H9 (cell line): ENCODE results near the gene ZBTB16. TPM values are rescaled to one million over a fixed set of nuclear protein-coding genes. Genes with fewer than 3 reads are reported as not detected.

Experiments used
- DNase-seq: peaks from one replicate; pipeline ENCODE4 v3.0.0-alpha.2; 2017
- H2AFZ ChIP-seq: one replicate; pipeline ENCODE4 v1.6.1; 2013; ENCODE audit warnings: mild to moderate bottlenecking, low read length, control low read depth, moderate library complexity
- H2AK5ac ChIP-seq: 2 replicates; pipeline ENCODE4 v1.6.1; 2013; ENCODE audit warnings: low read length, control low read depth, mixed read lengths; ENCODE audit not compliant: insufficient read length
- H2BK120ac ChIP-seq: one replicate; pipeline ENCODE4 v1.6.1; 2013; ENCODE audit warnings: low read depth, mild to moderate bottlenecking, low read length, control low read depth, inconsistent platforms; ENCODE audit not compliant: poor library complexity, severe bottlenecking
- H2BK12ac ChIP-seq: 2 replicates; pipeline ENCODE4 v1.6.1; 2013; ENCODE audit warnings: low read length, control low read depth, mixed read lengths, low read depth; ENCODE audit not compliant: insufficient read length
- H2BK15ac ChIP-seq: 2 replicates; pipeline ENCODE4 v1.6.1; 2013; ENCODE audit warnings: low read depth, low read length, control low read depth
- H2BK20ac ChIP-seq: one replicate; pipeline ENCODE4 v1.6.1; 2013; ENCODE audit warnings: low read depth, mild to moderate bottlenecking, low read length, control low read depth, inconsistent platforms; ENCODE audit not compliant: poor library complexity, severe bottlenecking
- H2BK5ac ChIP-seq: 2 replicates; pipeline ENCODE4 v1.6.1; 2013; ENCODE audit warnings: low read length, control low read depth, mixed read lengths; ENCODE audit not compliant: insufficient read length
- H3K14ac ChIP-seq: 2 replicates; pipeline ENCODE4 v1.6.1; 2013; ENCODE audit warnings: low read length, control low read depth; ENCODE audit not compliant: insufficient read depth
- H3K18ac ChIP-seq: 2 replicates; pipeline ENCODE4 v1.6.1; 2013; ENCODE audit warnings: low read depth, mild to moderate bottlenecking, mixed read lengths, low read length, control low read depth; ENCODE audit not compliant: insufficient read length
- H3K23ac ChIP-seq: 2 replicates; pipeline ENCODE4 v1.6.1; 2013; ENCODE audit warnings: low read length, control low read depth, mixed read lengths, low read depth; ENCODE audit not compliant: insufficient read length
- H3K23me2 ChIP-seq: 2 replicates; pipeline ENCODE4 v1.6.1; 2013; ENCODE audit warnings: low read depth, mild to moderate bottlenecking, mixed read lengths, low read length, control low read depth; ENCODE audit not compliant: insufficient read length, poor library complexity, severe bottlenecking
- H3K27ac ChIP-seq: 2 replicates; pipeline ENCODE4 v1.5.1; 2013; ENCODE audit warnings: low read length, control low read depth, mixed read lengths, low read depth; ENCODE audit not compliant: insufficient read length
- H3K27me3 ChIP-seq: 2 replicates; pipeline ENCODE4 v1.6.1; 2013; ENCODE audit warnings: low read length, control low read depth, inconsistent platforms; ENCODE audit not compliant: insufficient read depth
- H3K4ac ChIP-seq: 2 replicates; pipeline ENCODE4 v1.6.1; 2013; ENCODE audit warnings: low read depth, mild to moderate bottlenecking, control low read depth, inconsistent platforms, low read length, moderate library complexity
- H3K4me1 ChIP-seq: 2 replicates; pipeline ENCODE4 v1.6.1; 2013; ENCODE audit warnings: low read length, control low read depth, inconsistent platforms; ENCODE audit not compliant: insufficient read depth
- H3K4me2 ChIP-seq: 2 replicates; pipeline ENCODE4 v1.6.1; 2013; ENCODE audit warnings: low read length, control low read depth, mixed read lengths; ENCODE audit not compliant: insufficient read length, insufficient read depth
- H3K56ac ChIP-seq: 2 replicates; pipeline ENCODE4 v1.6.1; 2013; ENCODE audit warnings: low read depth, mild to moderate bottlenecking, mixed read lengths, low read length, control low read depth; ENCODE audit not compliant: insufficient read length
- H3K79me1 ChIP-seq: 2 replicates; pipeline ENCODE4 v1.6.1; 2013; ENCODE audit warnings: low read depth, mild to moderate bottlenecking, moderate library complexity, low read length, control low read depth, inconsistent platforms; ENCODE audit not compliant: insufficient read depth, poor library complexity, severe bottlenecking
- H3K79me2 ChIP-seq: 2 replicates; pipeline ENCODE4 v1.6.1; 2013; ENCODE audit warnings: low read length, control low read depth, inconsistent platforms; ENCODE audit not compliant: insufficient read depth
- H3K9ac ChIP-seq: 2 replicates; pipeline ENCODE4 v1.6.1; 2013; ENCODE audit warnings: low read length, control low read depth, mixed read lengths; ENCODE audit not compliant: insufficient read length; ENCODE audit errors: extremely low read depth
- H3K9me3 ChIP-seq: one replicate; pipeline ENCODE4 v1.6.1; 2013; ENCODE audit warnings: low read depth, low read length, inconsistent platforms; ENCODE audit not compliant: control insufficient read depth
- H3T11ph ChIP-seq: one replicate; pipeline ENCODE4 v1.6.1; 2013; ENCODE audit warnings: mild to moderate bottlenecking, low read length, control low read depth, inconsistent platforms
- H4K20me1 ChIP-seq: one replicate; pipeline ENCODE4 v1.6.1; 2013; ENCODE audit not compliant: control insufficient read depth, insufficient read length, insufficient read depth
- H4K5ac ChIP-seq: 2 replicates; pipeline ENCODE4 v1.6.1; 2013; ENCODE audit warnings: low read depth, mild to moderate bottlenecking, mixed read lengths, low read length, control low read depth; ENCODE audit not compliant: insufficient read length
- H4K8ac ChIP-seq: replicated peaks from 2 replicates; pipeline ENCODE4 v1.6.1; 2013; ENCODE audit warnings: low read length, control low read depth, mixed read lengths, low read depth; ENCODE audit not compliant: insufficient read length
- H4K91ac ChIP-seq: 2 replicates; pipeline ENCODE4 v1.6.1; 2013; ENCODE audit warnings: low read depth, mild to moderate bottlenecking, moderate library complexity, mixed read lengths, low read length, control low read depth; ENCODE audit not compliant: insufficient read length
- H3K27ac Mint-ChIP-seq, 3 experiments: 2 replicates in 2 of 3; 3 replicates in 1 of 3; pipeline ENCODE4 v1.8.0; 2020 to 2021; ENCODE audit warnings: mixed read lengths in 3 of 3, mild to moderate bottlenecking in 1 of 3, moderate library complexity in 1 of 3
- H3K27me3 Mint-ChIP-seq: 2 replicates; pipeline ENCODE4 v1.8.0; 2021; ENCODE audit warnings: low read depth, mild to moderate bottlenecking, moderate library complexity, mixed read lengths
- H3K36me3 Mint-ChIP-seq, 3 experiments: 2 replicates in 2 of 3; 3 replicates in 1 of 3; pipeline ENCODE4 v1.8.0; 2020 to 2021; ENCODE audit warnings: low read depth in 3 of 3, mixed read lengths in 3 of 3; ENCODE audit not compliant: insufficient read depth in 1 of 3
- H3K4me1 Mint-ChIP-seq, 2 experiments: 2 replicates each; pipeline ENCODE4 v1.8.0; 2020; ENCODE audit warnings: mixed read lengths in 2 of 2
- H3K4me3 Mint-ChIP-seq, 2 experiments: 2 replicates in 1 of 2; 3 replicates in 1 of 2; pipeline ENCODE4 v1.8.0; 2020 to 2021; ENCODE audit warnings: mild to moderate bottlenecking in 2 of 2, mixed read lengths in 2 of 2, moderate library complexity in 1 of 2
- H3K9me3 Mint-ChIP-seq, 2 experiments: 2 replicates in 1 of 2; 3 replicates in 1 of 2; pipeline ENCODE4 v1.8.0; 2020; ENCODE audit warnings: mild to moderate bottlenecking in 2 of 2, mixed read lengths in 2 of 2, moderate library complexity in 1 of 2
- WGBS: extraction: QIAGEN DNeasy Blood & Tissue Kit; methylation state at CpG from one replicate; pipeline ENCODE4 v1.1.7; 2013; ENCODE audit warnings: missing lambda C conversion rate, low lambda C conversion rate, mixed read lengths; ENCODE audit not compliant: insufficient read length; ENCODE audit errors: extremely low coverage; 5-methylcytosine and 5-hydroxymethylcytosine counted together
- total RNA-seq: library from RNA; stranded (reverse); gene quantifications from 2 replicates; pipeline ENCODE4 v1.2.1, GENCODE V29; 2021
- TF ChIP-seq, protein P1 (sequence below): fragments of 200-600 bp; sonication (generic); conservative IDR thresholded peaks from 3 replicates; pipeline ENCODE4 v1.8.0; 2021; ENCODE audit warnings: antibody characterized with exemption, mild to moderate bottlenecking

Gene ZBTB16
- total RNA-seq, 1 experiment from 2014 or later, result not detected

GRCh38 chr11:114269498-114269897 lies 210.0 kb downstream of the ZBTB16 start:
- no peak overlapping the region for H4K8ac ChIP-seq
- H3K79me2 ChIP-seq, result no peaks in the 10 kb centered on the region
- no peak for DNase-seq
- no peak overlapping the region for H3K23ac ChIP-seq
- no peak overlapping the region for H4K91ac ChIP-seq
- H3K9ac ChIP-seq, result no peak overlapping the region
- H3T11ph ChIP-seq, result no peak overlapping the region
- no peak overlapping the region for H2BK12ac ChIP-seq
- H2AFZ ChIP-seq, result no peak overlapping the region
- H3K4me1 Mint-ChIP-seq, result no peaks in the 10 kb centered on the region
- H3K14ac ChIP-seq, result no peak overlapping the region
- no peak overlapping the region for H3K4me3 Mint-ChIP-seq
- no peak overlapping the region for H2BK5ac ChIP-seq
- no peak overlapping the region for H3K27ac Mint-ChIP-seq
- no peaks in the 10 kb centered on the region for H4K20me1 ChIP-seq
- no peak overlapping the region for H2BK120ac ChIP-seq
- no peak overlapping the region for H3K56ac ChIP-seq
- peaks cover 0 to 3% of the 10 kb centered on the region in 2 experiments; a peak in 1 of 5 replicates for H3K9me3 Mint-ChIP-seq
- no peak overlapping the region for H2AK5ac ChIP-seq
- H2BK15ac ChIP-seq, result no peak overlapping the region
- peaks cover 36% of the 10 kb centered on the region for H3K27me3 Mint-ChIP-seq
- H2BK20ac ChIP-seq, result no peak overlapping the region
- no peaks in the 10 kb centered on the region for H3K9me3 ChIP-seq
- no peak overlapping the region for H3K4me2 ChIP-seq
- H3K23me2 ChIP-seq, result no peaks in the 10 kb centered on the region
- no peak overlapping the region for H3K18ac ChIP-seq
- H3K27ac ChIP-seq, result no peak overlapping the region
- no peak overlapping the region for H3K4ac ChIP-seq
- H3K79me1 ChIP-seq, result no peaks in the 10 kb centered on the region
- H3K36me3 Mint-ChIP-seq, result no peaks in the 10 kb centered on the region
- H3K27me3 ChIP-seq, result no peaks in the 10 kb centered on the region
- TF ChIP-seq, protein P1, sequence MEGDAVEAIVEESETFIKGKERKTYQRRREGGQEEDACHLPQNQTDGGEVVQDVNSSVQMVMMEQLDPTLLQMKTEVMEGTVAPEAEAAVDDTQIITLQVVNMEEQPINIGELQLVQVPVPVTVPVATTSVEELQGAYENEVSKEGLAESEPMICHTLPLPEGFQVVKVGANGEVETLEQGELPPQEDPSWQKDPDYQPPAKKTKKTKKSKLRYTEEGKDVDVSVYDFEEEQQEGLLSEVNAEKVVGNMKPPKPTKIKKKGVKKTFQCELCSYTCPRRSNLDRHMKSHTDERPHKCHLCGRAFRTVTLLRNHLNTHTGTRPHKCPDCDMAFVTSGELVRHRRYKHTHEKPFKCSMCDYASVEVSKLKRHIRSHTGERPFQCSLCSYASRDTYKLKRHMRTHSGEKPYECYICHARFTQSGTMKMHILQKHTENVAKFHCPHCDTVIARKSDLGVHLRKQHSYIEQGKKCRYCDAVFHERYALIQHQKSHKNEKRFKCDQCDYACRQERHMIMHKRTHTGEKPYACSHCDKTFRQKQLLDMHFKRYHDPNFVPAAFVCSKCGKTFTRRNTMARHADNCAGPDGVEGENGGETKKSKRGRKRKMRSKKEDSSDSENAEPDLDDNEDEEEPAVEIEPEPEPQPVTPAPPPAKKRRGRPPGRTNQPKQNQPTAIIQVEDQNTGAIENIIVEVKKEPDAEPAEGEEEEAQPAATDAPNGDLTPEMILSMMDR, result no peak
- no peak overlapping the region for H4K5ac ChIP-seq
- H3K4me1 ChIP-seq, result no peaks in the 10 kb centered on the region
- no CpG with 5 or more reads among the region's 2 CpGs for WGBS
